ENCODE results near the gene MAPK10.

DNA sequence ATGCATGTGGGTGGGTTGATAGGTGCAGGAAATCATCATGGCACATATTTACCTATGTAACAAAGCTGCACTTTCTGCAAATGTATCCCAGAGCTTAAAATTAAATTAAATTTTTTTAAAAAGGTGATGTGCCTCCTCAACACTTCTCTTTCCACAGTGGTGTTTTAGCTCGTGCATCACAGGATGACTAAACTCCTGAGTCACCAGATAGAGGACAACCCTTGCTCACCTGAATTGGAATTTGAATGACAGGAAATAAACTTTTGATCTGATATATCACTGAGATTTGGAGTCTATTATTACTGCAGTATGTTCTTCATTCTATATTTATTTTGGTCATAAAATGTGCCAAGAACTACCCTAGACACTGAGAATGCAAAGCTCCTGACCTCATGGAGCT lies 185.3 kb downstream of the MAPK10 start:
- TF ChIP-seq POLR2AphosphoS5 (IDR thresholded peaks at IDR 0.05; ENCODE audit: low read depth, low read length): no peak
- TF ChIP-seq POLR2A (IDR thresholded peaks at IDR 0.05; ENCODE audit: low read depth, low read length): no peak

All from GM12892 (cell line).